ENCODE data around the gene SNX22. TPM values are rescaled to one million over a fixed set of nuclear protein-coding genes. Genes with fewer than 3 reads are reported as not detected.

Gene SNX22
- polyA plus RNA-seq, 4 donors: 0.82 to 1.6 (median 1.2) TPM

DNA sequence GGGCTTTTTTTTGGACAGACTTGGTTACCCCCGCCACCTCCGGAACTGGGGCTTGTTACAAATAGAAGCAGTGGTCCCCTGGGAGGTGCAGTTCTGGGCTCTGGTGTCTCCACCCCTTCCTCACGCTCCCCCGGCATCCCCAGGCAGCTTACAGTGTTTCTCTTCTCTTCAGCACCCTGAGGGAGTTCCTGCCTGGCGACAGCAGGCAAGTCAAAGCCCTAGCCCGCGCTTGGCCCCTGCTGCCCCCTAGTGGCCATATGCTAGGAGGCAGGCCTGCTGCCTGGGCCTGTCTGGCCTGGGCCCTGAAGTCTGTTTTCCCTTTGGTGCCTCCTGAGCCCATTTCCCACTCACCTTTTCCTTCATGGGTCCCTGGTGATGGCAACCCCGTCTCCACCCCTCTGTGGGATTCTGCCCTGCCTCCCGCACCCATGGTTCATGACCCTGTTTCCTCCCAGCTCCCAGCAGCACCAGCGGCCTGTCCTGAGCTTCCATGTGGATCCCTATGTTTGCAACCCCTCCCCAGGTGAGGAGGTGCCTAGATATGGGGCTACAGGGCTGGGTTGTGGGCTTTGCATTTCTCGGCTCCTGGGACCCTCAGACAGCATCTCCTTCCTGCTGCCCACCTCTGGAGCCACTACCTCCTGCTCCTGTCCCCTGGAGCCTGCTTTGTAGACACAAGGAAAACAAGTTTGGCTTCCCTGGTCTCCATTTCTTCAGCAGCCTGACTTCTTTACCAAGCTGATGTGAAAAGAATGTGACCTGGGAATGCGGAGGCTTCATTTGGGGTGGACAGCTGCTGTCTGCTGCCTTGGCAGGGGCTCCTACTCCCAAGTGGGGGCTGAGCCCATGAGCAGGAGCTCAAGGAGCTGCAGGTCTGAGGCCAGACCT is 2.2 kb downstream of the SNX22 start:
- DNase-seq (ENCODE audit: low read depth in 4 of 4, low spot score in 3 of 4): peak; percentile 55 to 80 (median 68)

DNA sequence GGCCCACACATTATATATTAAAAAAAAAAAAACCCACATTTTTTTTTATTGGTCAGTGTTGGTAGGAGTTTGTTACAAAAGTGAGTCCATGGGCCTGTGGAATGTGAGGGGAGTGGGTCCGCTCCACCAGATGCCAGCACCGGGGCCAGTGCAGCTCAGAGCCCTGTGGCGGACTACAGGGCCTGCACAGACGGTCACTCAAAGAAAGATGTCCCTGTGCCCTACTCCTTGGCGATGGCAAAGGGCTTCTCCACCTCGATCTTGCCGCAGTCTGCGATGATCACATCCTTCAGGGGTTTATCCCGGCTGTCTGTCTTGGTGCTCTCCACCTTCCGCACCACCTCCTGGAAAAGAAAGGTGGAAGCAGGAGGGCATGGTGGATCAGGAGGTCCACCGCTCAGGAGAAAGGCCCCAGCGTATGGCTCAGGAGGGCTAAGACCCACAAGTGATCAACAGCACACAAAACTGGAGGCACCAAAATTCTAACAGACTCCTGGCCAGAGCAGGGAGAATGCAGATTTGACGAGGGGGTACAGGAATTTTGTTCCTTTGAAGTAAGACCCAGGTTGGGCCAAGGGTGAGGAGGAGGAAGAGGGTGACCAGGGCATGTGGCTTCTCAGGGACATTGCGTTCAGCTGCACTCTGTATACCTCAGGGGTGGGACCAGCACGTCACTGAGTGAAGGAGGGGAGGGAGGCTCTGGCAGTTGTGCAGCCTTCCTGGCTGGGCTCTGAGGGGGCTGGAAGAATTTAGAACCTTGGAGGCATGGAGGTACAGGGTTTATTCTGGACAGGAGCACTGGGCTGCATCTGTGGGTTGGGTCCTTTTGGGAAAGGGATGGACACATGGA is 4.5 kb downstream of the SNX22 start:
- no peak for DNase-seq (ENCODE audit: low read depth in 4 of 4, low spot score in 3 of 4)

DNA sequence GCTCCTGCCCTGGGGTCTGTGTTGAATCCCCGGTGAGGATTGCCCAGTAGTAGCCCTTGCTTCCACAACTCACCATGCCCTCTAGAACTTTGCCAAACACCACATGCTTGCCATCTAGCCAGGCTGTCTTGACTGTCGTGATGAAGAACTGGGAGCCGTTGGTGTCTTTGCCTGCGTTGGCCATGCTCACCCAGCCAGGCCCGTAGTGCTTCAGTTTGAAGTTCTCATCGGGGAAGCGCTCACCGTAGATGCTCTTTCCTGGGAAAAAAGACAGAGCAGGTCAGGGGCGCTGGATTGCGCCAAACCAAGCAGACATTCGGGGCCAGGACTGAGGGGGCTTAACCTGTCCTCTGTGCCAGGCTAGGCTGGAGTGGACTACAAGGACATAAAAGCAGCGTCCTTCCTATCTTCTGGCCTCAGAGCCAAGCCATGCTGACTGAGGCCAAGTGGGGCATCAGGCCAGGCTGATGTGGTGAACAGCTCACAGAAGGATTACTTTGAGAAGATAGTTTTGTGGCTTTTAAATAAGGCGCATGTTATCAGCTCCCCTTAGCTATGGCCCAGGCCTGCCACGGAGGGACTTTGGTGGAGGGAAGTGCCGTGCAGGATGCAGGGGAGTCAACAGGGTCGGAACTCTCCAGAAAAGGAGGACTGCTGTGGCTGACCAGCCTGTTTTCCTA is 5.3 kb downstream of the SNX22 start:
- DNase-seq (ENCODE audit: low read depth in 4 of 4, low spot score in 3 of 4): no peak

DNA sequence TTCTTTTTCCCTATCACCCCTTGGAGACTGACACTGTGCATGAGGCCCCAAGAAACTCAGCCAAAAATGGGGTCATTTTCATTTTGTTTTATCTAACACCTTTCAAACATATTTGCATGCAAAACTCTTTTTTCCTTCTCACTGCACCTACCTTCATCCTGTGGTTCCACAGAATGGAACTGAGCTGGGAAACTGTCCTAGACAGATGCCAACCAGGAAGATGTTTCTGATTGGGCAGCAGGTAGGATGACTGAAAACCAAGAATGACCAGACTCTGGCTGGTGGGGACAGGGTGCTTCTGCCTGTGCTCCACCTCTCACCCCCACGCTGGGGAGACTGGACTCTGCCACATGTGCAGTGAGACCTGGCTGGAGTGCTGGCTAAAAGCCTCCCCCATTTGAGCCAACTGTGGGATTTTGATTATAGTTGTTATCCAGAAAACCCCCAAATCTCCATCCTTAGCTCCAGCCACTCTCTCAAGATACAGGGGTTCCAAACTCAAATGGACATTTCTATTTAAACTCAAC is 6.1 kb downstream of the SNX22 start:
- no peak for DNase-seq (ENCODE audit: low read depth in 4 of 4, low spot score in 3 of 4)

DNA sequence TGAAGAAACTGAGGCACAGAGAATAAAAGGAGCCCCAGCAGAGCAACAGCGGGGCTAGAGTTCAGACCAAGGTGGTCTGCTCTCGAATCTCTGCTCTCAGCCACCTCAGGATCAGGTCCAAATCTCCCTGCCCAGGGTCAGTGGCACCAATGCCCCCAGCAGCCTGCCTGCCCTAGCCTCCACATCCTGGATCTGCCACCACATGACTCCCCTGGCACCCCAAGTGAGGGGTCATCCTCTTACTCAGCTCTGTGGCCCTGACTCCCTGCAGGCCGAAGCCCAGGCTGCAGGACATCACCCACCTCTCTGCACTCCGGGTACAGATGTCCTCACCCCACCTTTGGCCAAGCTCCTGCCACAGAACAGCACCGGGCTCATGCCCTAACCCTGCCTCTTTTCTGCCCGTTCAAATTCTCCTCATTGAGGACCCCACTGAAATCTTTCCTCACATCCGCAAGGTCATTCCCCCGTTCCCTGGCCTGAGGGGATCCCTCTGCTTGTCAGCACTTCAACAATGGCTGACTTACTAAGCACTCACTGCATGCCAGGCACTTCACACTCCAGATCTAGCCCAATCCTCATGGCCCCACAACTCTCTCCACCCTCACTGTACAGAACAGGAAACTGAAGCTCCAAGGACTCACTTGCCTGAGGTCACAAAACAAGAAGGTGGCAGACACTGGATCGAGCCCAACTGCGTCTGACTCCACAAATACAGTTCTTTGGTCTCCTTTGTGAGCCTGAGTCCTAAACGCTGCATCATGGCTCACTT is 7.0 kb downstream of the SNX22 start:
- DNase-seq (ENCODE audit: low read depth in 4 of 4, low spot score in 3 of 4): no peak

DNA sequence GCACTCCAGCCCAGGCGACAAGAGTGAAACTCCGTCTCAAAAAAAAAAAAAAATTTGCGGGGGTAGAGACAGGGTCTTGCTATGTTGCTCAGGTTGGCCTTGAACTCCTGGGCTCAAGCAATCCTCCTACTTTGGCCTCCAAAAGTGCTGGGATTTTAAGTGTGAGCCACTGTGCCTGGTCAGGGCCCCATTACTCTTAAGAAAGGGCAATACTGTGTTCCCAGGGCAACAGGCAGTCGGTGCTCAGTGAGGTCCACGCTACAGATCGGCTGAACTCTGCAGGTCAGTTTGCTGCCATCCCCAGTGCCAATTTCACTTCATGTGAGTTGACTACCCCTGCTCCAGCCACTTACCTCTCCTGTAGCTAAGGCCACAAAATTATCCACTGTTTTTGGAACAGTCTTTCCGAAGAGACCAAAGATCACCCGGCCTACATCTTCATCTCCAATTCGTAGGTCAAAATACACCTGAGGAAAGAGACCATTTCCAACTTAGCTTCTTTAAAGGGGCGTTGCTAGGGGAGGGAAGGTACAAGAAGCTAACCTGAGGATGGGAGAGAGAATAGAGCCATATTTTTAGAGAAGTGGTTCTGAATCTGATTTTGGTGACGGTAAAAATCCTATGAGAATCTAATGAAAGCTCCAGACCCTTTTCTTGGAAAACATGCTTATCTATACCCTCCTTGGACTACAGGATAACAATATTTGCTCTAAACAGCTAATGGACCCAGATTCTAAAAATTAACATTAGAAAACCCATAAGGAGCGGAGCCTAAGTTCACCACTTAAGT is 10.4 kb downstream of the SNX22 start:
- no peak for DNase-seq (ENCODE audit: low read depth in 4 of 4, low spot score in 3 of 4)

DNA sequence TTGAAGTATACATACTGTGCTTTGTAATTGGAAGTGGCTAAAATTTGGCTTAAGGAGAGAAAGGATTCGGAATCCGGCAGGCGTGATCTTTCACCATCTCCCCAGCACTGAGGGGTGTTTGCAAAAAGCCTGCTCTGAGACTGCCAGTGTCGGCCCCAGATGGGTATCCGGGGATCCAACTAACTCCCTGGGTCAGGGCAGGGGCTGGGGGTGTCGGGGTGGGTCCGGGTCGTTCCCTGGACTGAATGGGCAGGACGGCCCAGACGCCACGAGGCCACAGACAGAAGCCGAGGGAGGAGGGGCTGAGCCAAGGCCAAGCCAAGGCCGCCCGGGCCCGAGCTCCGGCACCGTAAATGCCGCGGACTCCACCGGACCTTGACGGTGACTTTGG is 10.9 kb downstream of the SNX22 start:
- DNase-seq (ENCODE audit: low read depth in 4 of 4, low spot score in 3 of 4): no peak

DNA sequence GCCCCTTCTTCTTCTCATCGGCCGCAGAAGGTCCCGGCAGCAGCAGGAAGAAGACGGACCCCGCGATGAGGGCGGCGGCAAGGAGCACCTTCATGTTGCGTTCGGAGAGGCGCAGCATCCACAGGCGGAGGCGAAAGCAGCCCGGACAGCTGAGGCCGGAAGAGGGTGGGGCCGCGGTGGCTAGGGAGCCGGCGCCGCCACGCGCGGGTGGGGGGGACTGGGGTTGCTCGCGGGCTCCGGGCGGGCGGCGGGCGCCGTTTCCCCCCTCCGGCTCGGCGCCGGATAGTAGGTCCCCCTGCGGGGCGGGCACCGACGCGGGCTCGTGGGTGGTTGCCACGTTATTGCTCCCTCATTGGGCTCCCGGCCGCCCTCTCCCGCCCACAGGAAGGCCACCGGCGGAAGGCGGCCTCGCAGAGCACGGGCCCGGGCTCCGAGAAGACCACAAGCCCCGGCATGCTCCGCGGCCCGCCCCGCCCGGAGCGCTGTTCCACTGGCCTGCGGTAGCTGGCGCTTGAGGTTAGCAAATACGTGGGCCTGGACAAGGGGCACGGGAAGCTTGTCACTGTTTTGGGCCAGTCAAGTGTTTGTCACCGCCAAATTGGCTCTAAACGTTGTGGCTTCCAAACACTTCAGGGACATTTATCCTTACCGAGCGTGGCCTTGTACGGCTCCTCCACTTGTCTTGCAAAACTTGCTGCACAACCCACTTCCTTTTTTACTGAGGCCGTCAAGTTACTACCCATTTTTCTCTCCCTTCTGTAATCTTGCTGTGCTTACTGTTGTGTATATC is 11.5 kb downstream of the SNX22 start, which contains the start of gene PPIB:
Gene PPIB, minus strand, starts transcription at position 154 of the 790 bp plus-strand sequence. Its CDS starts 36 bp downstream, at position 118.
- peak; percentile 87 to 93 (median 92) for DNase-seq (ENCODE audit: low read depth in 4 of 4, low spot score in 3 of 4)

DNA sequence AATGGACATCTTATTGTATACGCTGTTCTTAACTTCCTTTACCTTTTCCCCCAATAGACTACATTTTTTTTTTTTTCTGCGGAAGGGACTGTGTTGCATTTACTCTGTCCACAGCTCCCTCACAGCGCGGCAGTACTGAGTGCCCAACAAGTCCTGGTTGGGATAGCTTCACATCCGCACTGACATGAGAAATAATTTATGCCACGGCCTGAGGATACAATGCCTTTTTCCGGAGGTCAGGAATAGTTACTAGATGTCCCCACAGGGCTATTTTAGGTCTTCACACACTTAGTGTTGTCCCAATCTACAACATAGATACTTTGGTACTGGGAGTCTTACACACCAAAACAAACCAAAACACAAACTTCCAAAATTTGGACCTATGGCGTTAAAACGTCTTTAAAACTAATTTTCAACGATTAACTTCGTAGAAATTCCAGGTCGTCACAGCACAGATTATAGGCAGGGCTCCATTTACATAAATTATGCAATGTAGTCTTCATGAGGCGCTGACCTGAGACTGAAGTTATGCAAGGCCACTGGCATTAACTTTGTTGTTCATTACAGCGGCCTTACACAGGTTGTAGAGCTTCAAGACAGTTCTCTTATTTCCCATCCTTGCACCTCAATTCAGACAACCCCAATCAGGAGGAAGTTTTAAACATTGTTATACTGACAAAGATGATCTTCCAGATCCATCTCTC is 12.3 kb downstream of the SNX22 start:
- DNase-seq (ENCODE audit: low read depth in 4 of 4, low spot score in 3 of 4): peak in 3 of 4 donors; percentile 28 to 45 (median 44)

DNA sequence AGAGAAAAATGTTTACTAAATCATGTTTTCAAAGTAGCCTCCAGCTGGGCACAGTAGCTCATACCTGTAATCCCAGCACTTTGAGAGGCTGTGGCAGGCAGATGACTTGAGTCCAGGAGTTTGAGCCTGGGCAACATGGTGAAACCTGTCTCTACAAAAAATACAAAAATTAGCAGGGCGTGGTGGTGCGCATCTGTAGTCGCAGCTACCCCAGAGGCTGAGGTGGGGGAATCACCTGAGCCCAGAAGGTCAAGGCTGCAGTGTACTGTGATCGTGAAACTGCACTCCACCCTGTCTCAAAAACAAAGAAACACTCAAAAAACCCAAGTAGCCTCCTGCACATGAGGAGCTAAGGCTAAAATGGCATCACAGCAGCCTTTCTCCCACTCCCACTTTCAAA is 12.9 kb downstream of the SNX22 start:
- DNase-seq (ENCODE audit: low read depth in 4 of 4, low spot score in 3 of 4): no peak

DNA sequence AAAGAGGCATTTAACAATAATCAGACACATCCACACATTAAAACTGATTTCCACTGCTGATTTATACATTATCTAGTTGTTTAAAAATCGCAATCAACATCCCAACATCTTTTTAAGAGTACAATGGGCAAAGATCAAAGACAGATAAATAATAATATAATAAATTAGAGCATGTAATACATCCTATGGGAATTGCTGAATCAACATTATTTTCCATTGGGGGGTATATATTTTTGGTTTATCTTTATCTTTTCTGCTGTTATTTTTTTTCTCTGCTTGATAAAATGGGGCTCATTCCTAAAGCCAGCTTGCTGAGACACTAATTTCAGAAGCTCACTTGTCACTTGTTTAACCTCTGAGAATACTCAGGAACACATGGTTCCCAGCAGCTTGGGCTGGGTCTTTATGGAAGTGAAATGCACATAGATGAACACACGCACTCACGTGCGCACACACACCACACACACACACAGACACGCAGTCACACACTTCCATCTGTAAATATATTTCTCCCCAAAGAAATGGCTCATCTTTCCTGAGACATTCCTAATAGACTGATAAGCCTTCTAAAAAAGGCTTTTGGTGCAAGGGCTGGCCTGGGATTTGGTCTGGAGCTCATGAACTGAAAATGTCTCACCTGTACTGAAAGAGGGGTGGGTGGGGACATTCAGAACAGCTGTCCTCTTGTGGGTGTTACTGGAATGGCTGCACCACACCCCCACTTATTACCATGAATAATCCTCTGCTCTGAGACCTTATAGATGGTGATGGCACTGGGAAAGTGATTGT is 14.8 kb downstream of the SNX22 start:
- no peak for DNase-seq (ENCODE audit: low read depth in 4 of 4, low spot score in 3 of 4)

DNA sequence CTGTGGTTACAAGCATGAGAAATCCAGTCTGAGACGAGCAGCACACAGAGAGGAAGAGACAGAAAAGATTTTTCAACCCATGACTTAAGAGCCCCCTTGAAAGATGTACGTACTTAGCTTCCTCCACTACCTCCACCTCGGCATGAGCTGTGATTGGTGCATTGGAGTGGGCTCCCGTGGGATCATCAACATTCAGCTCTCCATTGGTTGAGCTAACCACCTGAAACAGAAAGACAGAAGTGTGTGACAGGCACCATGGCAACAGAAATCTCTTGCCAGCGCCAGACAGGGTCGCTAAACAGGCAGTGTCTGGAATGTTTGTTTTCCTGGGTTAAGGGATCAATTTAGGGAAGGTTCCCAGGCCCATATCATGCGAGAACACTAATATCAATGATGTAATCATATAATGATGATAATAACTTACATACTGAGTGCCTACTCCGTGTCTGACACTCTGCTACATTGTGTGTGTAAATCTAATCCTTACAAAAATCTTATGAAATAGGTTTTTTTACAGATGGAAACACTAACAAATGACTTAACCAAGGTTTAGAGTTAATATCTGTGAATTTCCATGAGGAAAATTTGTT is 28.8 kb downstream of the SNX22 start:
- DNase-seq (ENCODE audit: low read depth in 4 of 4, low spot score in 3 of 4): no peak

DNA sequence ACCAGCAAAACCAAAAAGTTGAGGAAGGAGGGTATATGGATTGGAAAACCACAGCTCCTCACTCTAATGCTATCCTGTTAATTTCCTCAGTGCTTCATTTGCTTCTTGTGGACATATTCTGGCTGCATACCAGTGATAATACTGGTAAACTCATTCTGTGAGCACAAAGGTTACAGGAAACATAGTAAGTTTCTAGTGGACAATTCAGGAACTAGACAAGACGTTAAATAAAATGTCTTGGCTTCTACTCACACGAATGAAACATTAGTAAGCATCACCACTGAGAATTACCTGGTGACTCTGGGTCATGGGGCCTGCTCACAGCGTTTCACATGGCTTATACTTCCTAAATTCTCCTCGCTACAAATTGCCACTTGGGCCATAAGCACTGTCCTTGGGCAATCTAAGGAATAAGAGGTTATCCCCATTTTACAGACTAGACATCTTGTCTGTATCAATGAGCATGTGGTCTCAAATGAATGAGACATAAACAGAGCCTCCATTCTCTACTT is 31.4 kb downstream of the SNX22 start:
- DNase-seq (ENCODE audit: low read depth in 4 of 4, low spot score in 3 of 4): no peak

DNA sequence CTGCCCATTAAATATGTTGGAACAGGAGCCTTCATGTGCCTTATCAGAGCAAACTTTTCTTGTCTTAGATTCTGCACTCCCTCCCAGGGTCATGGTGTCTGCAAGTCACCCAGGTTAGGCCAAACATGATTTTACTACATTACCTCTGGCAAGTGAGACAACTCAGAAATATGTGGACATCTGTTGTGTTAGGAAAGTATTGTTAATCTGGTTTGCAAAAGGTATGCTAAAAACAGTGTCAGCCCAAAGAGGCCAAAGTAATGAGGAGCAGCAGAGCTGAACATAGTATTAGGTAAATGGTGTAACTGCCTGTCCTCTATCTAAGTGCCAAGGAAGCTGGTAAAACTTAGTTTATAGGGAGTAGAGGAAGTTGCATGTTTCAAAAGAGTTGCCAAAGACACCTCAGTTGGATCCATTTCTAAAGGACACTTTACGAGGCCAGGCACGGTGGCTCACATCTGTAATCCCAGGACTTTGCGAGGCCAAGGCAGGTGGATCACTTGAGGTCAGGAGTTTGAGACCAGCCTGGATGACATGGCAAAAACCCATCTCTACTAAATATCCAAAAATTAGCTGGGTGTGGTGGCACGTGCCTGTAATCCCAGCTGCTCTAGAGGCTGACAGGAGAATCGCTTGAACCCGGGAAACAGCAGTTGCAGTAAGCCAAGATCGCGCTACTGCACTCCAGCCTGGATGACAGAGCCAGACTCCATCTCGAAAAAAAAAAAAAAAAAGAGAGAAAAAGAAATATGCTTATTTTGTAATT is 33.8 kb downstream of the SNX22 start:
- no peak for DNase-seq (ENCODE audit: low read depth in 4 of 4, low spot score in 3 of 4)

DNA sequence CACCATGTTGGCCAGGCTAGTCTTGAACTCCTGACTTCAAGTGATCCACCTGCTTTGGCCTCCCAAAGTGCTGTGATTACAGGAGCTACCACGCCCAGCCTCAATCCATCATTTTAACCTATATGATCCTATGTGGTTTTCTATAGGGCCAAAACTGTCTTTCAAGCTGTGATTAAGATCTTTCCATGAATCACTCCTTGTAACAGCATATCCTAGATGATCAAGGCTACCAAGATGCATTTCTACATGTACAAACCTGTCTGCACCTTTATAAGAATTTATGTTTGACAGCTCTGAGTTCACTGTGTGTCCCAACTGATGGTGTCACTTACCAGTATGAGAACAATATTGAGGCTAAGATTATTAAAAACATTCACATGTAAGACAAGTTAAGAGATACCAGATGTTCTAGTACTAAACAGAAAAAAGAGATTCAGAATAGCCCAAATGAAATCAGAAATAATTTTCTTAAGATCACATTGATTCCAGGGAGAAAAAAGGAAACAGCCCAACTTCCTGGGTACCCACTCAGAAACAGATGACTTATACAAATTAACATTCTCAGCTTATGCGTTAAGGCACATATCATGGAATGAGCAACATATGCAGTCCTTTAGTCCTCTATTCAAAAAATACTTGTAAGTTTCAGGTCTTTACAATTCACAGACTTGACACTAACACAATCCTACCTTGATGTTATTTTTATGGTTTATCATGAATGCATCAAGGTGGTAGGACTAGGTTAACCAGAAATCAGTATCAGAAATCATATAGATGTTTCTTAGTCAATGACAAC is 36.1 kb downstream of the SNX22 start:
- DNase-seq (ENCODE audit: low read depth in 4 of 4, low spot score in 3 of 4): no peak
